GM12801 (cell line): Measurements from ENCODE around the gene TRAF4.

Experiments used
- CTCF ChIP-seq: IDR thresholded peaks from one replicate; pipeline ENCODE4 v1.5.1; 2011; ENCODE audit warnings: control low read depth; ENCODE audit not compliant: insufficient read length; ENCODE audit errors: extremely low read depth

TRAF4 gene

GRCh38 chr17:28773736-28774135 is 29.9 kb downstream of the TRAF4 start:
- TF ChIP-seq CTCF = no peak

GRCh38 chr17:28774206-28774605 is 30.4 kb downstream of the TRAF4 start:
- no peak for TF ChIP-seq CTCF

DNA sequence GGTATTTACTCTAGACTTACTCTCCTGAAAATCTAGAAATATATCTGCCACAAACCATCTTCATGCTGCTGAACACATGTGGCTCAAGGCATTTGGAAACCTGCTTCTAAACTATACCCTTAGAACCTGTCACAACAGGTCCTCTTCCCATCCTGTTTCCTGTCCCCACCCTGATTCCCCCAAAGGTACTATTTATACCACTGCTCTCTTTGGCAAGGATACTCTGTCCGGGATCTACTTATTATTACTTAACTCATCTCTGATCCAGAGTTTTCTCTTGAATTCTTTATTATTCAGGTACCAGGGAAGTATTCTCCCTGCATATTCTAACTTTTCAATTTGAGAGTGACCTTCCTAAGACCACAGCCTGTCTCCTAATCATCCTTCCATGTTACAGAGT is 33.4 kb downstream of the TRAF4 start:
- TF ChIP-seq CTCF = no peak

DNA sequence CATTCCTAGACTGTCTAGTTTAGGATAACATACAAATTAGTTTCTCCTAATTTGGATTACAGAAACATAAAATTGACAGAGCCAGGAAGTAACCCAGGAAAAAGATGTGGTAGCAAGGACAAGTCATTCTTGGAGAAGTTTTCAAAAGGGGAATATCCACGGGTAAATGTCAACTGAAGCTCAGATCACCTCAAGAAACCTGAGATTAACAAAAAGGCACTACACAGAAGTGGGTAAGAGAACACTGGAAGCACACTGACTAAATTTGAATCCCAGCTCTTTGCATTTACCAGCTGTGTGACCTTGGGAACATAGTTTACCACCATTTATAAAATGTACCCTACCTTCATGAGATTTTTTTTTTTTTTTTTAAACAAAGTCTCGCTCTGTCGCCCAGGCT is 39.4 kb downstream of the TRAF4 start:
- TF ChIP-seq CTCF = no peak

DNA sequence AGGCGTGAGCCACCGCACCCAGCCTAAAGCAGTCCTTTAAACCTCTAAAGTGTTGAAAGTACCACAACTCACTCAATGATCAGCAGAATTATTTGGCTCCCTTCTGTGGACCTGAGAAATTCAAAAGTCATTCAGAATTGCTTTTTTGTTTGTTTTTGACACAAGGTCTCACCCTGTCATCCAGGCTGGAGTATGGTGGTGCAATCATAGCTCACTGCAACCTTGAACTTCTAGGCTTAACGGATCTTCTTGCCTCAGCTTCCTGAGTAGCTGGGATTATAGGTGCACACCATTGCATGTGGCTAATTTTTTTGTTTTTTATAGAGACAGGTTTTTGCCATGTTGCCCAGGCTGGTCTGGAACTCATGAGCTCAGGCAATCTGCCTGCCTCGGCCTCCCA is 44.3 kb downstream of the TRAF4 start:
- TF ChIP-seq CTCF = no peak

GRCh38 chr17:28792877-28793661 is 49.3 kb downstream of the TRAF4 start:
- TF ChIP-seq CTCF = no peak

DNA sequence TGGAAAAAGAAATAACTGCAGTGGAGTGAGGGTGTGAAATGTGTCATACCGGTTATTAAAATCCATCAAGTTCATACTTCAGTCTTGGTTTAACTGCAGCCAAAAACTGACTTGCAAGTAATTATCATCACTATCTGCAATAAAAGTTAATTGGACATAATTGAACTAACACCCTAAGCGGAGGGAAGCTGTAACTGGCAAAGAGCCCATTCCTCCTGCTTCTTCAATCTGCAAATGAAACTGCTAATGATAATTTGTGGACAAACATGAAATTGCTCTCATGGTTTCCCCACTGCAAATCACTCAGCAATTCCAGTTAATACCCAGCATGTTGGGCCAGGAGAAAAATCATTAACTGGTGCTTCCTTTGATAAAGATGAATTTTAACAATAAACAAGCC is 52.3 kb downstream of the TRAF4 start:
- TF ChIP-seq CTCF = no peak
